Parathyroid adenoma (tissue), 2 donors: ENCODE measurements around the gene C7orf57.
A peak's percentile ranks its signal among the peaks of the same experiment; 100 is the strongest.

Experiments
- H2AFZ ChIP-seq: fragments of 300-600 bp; sonication (generic); one replicate; pipeline ENCODE4 v1.7.0; 2017; ENCODE audit warnings: antibody characterized with exemption, mild to moderate bottlenecking
- H3K27ac ChIP-seq: fragments of 300-600 bp; sonication (generic); one replicate; pipeline ENCODE4 v1.7.0; 2017
- H3K27me3 ChIP-seq: fragments of 300-600 bp; sonication (generic); one replicate; pipeline ENCODE4 v1.7.0; 2017; ENCODE audit warnings: low read length; ENCODE audit not compliant: control insufficient read depth, insufficient read depth
- H3K36me3 ChIP-seq: fragments of 300-600 bp; sonication (generic); one replicate; pipeline ENCODE4 v1.7.0; 2017; ENCODE audit warnings: low read length; ENCODE audit not compliant: control insufficient read depth, insufficient read depth
- H3K4me1 ChIP-seq: fragments of 300-600 bp; sonication (generic); one replicate; pipeline ENCODE4 v1.7.0; 2017; ENCODE audit warnings: control low read depth
- H3K4me2 ChIP-seq: fragments of 300-600 bp; sonication (generic); one replicate; pipeline ENCODE4 v1.7.0; 2017; ENCODE audit warnings: low read length
- H3K4me3 ChIP-seq: fragments of 300-600 bp; sonication (generic); one replicate; pipeline ENCODE4 v1.7.0; 2017; ENCODE audit warnings: low read depth, low read length
- H3K79me2 ChIP-seq: fragments of 300-600 bp; sonication (generic); one replicate; pipeline ENCODE4 v1.7.0; 2017; ENCODE audit warnings: control low read depth
- H3K9ac ChIP-seq: fragments of 300-600 bp; sonication (generic); one replicate; pipeline ENCODE4 v1.7.0; 2017; ENCODE audit warnings: mild to moderate bottlenecking
- H3K9me3 ChIP-seq: fragments of 300-600 bp; sonication (generic); one replicate; pipeline ENCODE4 v1.7.0; 2017; ENCODE audit warnings: low read length; ENCODE audit not compliant: control insufficient read depth
- TF ChIP-seq, protein P1 (sequence below): fragments of 300-600 bp; sonication (generic); IDR thresholded peaks from one replicate; pipeline ENCODE4 v1.7.0; 2017; ENCODE audit warnings: antibody characterized with exemption, mild to moderate bottlenecking
- donor health status: primary hyperparathyroidism.

C7orf57 gene

DNA sequence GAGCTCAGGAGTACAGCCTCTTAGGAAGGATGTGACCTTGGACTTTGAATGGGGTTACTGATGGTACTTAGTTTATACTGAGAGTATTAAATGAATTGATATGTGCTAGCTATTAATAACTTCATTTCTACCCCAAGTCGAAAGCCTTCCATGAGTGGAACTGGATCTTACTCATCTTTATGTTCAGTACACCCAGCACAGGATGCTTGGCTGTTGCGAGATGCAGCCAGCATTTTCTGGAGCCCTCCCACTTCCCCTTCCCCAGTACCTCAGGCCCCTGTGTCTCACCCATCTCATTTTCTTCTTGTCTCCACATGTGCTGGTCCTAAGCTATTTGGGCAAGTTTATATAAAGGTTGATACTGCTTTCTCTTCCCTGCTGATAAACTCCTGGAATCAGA is 60.9 kb downstream of the C7orf57 start:
- no peak overlapping the region for H2AFZ ChIP-seq
- H3K9me3 ChIP-seq: no peaks in the 10 kb centered on the region
- H3K4me2 ChIP-seq: peak overlapping the region; percentile 57
- H3K27ac ChIP-seq: peak overlapping the region; percentile 96
- H3K36me3 ChIP-seq: no peaks in the 10 kb centered on the region
- TF ChIP-seq, protein P1, sequence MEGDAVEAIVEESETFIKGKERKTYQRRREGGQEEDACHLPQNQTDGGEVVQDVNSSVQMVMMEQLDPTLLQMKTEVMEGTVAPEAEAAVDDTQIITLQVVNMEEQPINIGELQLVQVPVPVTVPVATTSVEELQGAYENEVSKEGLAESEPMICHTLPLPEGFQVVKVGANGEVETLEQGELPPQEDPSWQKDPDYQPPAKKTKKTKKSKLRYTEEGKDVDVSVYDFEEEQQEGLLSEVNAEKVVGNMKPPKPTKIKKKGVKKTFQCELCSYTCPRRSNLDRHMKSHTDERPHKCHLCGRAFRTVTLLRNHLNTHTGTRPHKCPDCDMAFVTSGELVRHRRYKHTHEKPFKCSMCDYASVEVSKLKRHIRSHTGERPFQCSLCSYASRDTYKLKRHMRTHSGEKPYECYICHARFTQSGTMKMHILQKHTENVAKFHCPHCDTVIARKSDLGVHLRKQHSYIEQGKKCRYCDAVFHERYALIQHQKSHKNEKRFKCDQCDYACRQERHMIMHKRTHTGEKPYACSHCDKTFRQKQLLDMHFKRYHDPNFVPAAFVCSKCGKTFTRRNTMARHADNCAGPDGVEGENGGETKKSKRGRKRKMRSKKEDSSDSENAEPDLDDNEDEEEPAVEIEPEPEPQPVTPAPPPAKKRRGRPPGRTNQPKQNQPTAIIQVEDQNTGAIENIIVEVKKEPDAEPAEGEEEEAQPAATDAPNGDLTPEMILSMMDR: no peak
- H3K27me3 ChIP-seq: no peaks in the 10 kb centered on the region
- no peak overlapping the region for H3K9ac ChIP-seq
- H3K79me2 ChIP-seq: peaks cover 9% of the 10 kb centered on the region
- H3K4me3 ChIP-seq: peak overlapping the region; percentile 43
- H3K4me1 ChIP-seq: peaks cover 74% of the 10 kb centered on the region

DNA sequence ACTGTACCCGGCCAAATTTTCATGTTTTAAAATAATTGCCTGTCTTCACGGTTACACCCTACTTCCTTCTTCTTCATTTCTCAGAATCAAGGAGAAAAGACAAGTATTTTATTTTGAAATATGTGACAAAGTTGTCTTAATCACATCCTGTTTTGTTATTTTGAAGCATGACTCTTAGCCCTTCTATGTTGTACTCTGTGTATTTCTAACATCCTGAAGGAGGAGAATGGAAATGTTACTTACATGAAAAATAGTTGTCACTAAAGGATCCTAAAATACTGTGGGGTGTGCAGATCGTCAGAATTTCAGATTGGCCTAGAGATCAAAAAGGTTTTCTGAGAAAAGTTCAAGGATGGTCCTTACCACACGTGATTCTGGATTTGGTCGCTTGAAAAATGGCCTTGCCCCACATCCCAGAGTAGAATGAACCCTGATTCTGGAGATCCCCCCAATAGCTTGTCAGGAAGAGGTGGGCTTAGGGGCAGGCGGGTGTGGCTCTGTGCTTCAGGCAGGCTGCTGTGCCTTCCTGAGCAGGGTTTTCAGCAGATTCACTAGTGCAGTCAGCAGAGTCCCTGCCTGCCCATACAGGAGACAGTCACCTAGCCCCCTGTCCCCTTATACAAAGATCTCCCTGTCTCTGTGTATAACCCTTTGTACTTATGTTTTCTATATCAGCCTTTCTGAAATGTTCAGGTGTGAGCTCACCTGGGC is 62.3 kb downstream of the C7orf57 start:
- Histone ChIP-seq H3K9ac (no peak overlapping the region), H3K79me2 (peaks cover 18% of the 10 kb centered on the region), H3K27ac (peak overlapping the region; percentile 96), H3K4me3 (peak overlapping the region; percentile 16), H3K27me3 (no peaks in the 10 kb centered on the region), H3K4me2 (peak overlapping the region; percentile 44), H3K9me3 (no peaks in the 10 kb centered on the region), H3K36me3 (no peaks in the 10 kb centered on the region), H2AFZ (peak overlapping the region; percentile 19), H3K4me1 (peaks cover 64% of the 10 kb centered on the region)
- TF ChIP-seq, protein P1: no peak

DNA sequence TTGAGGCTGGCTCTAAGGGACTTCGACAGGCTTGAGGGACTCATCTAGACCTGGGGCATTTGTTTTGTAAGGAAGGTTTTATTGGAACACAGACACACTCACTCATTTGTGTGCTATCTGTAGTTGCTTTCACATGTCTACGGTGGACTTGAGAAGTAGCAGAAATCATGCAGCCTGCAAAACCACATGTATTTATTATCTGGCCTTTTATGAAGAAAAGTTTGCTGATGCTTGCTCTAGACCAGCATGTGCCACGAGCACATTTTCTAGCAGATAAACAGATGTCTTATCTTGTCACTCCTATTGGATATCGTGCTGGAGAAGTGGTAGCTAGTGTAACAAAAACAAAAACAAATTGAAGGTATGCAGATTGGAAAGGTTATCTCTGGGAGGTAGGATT is 63.5 kb downstream of the C7orf57 start:
- Histone ChIP-seq H3K27me3 (no peaks in the 10 kb centered on the region), H3K36me3 (no peaks in the 10 kb centered on the region), H3K4me2 (peak overlapping the region; percentile 44), H3K4me1 (peaks cover 61% of the 10 kb centered on the region), H3K4me3 (peak overlapping the region; percentile 45), H2AFZ (peak overlapping the region; percentile 7), H3K27ac (peak overlapping the region; percentile 96), H3K9me3 (no peaks in the 10 kb centered on the region), H3K79me2 (peaks cover 12% of the 10 kb centered on the region), H3K9ac (no peak overlapping the region)
- TF ChIP-seq, protein P1: no peak

DNA sequence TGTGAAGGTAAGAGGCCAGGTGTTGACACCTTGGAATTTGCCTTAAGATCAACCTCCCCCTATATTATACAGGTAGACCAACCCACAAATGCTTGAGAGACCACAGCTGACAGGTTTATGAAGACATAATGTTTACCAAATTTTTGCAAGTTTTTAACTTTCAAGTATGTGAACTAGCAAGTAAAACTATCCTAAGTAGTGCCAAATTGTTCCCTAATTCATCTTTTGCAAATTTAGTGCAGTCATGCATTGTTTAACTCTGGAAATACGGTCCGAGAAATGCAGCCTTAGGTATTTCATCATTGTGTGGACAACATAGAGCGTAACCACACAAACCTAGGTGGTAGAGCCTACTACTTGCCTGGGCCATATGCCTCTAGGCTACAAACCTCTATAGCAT is 64.4 kb downstream of the C7orf57 start:
- H3K4me3 ChIP-seq: peak overlapping the region; percentile 38
- peaks cover 12% of the 10 kb centered on the region for H3K79me2 ChIP-seq
- H3K4me1 ChIP-seq: peaks cover 54% of the 10 kb centered on the region
- H3K27me3 ChIP-seq: no peaks in the 10 kb centered on the region
- H3K27ac ChIP-seq: peak overlapping the region; percentile 96
- peak overlapping the region; percentile 44 for H3K4me2 ChIP-seq
- TF ChIP-seq, protein P1: no peak
- no peak overlapping the region for H3K9ac ChIP-seq
- H2AFZ ChIP-seq: no peak overlapping the region
- no peaks in the 10 kb centered on the region for H3K36me3 ChIP-seq
- H3K9me3 ChIP-seq: no peaks in the 10 kb centered on the region

DNA sequence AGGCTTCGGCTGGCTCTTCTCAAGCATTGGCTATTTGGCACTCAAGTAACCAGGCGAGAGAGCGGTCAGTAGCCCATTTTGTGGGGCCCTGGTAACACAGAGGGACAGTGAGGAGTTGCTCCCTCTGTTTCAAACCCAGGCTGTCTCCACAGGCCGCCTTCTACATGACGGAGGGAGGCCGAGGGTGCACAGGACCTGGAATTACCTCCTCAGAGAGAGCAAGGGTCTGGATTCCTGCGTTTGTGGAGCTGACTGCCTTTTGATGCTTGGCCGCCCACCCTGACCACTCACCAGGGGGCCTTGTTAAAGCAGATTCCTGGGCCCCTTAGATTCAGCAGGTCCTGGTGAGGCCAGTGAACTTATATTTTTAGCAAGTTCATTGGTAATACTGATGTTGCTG is 66.0 kb downstream of the C7orf57 start:
- Histone ChIP-seq H3K36me3 (no peaks in the 10 kb centered on the region), H3K27me3 (no peaks in the 10 kb centered on the region)
- TF ChIP-seq, protein P1: no peak

More for the DNA sequence above, 66.0 kb downstream of the C7orf57 start:
- H3K9me3 ChIP-seq: no peaks in the 10 kb centered on the region
- no peak overlapping the region for H3K4me3 ChIP-seq
- H3K27ac ChIP-seq: no peak overlapping the region
- peaks cover 12% of the 10 kb centered on the region for H3K79me2 ChIP-seq
- H3K4me1 ChIP-seq: peaks cover 39% of the 10 kb centered on the region
- H2AFZ ChIP-seq: no peak overlapping the region
- no peak overlapping the region for H3K4me2 ChIP-seq
- H3K9ac ChIP-seq: no peak overlapping the region
